ENCODE data around the gene TMEM134. TPM values are rescaled to one million over a fixed set of nuclear protein-coding genes. Genes with fewer than 3 reads are reported as not detected.
"Not testable (repeated sequence)": the region's sequence is repeated elsewhere in the genome, so short reads cannot be mapped to it uniquely, and the experiment has no call there.

TMEM134 gene, protein sequence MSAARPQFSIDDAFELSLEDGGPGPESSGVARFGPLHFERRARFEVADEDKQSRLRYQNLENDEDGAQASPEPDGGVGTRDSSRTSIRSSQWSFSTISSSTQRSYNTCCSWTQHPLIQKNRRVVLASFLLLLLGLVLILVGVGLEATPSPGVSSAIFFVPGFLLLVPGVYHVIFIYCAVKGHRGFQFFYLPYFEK
- total RNA-seq (100 to 1,000 TPM; 126 to 149 TPM), polyA plus RNA-seq (ENCODE audit: insufficient read depth, low read depth, low replicate concordance) (97.5 TPM)
- long read RNA-seq, donor 1, transcript TMEM134-201 (7 exons, 3,534 nt), result major isoform, 27 of 46 reads
- long read RNA-seq, donor 1, partial matches to known transcripts, result 0 of 46 reads
- long read RNA-seq, donor 1, other reads (novel, unspliced or antisense), result 11 of 46 reads
- long read RNA-seq, donor 2, transcript TMEM134-201 (7 exons, 3,534 nt), result major isoform, 13 of 20 reads
- long read RNA-seq, donor 2, transcript TMEM134-205 (3 exons, 565 nt), result minor isoform, 5 of 20 reads
- long read RNA-seq, donor 2, partial matches to known transcripts, result 0 of 20 reads
- long read RNA-seq, donor 2, other reads (novel, unspliced or antisense), result 0 of 20 reads

- Histone ChIP-seq H3K4me1 (peaks cover 12% of the 10 kb centered on the region), H3K4me3 (peak within 1 kb of the TSS; percentile 77 to 90), H3K9me3 (no peaks in the 10 kb centered on the region), H3K27ac (peak within 1 kb of the TSS; percentile 86 to 91), H3K36me3 (ENCODE audit: low read depth, missing control alignments) (no peaks in the 10 kb centered on the region), H3K27me3 (no peaks in the 10 kb centered on the region)
- peak; percentile 94 for DNase-seq
- WGBS, 2 donors, result 1% methylated on average over 48 of the region's 76 CpGs; no CpG with 5 or more reads in 1 of the 2 donors
- TF ChIP-seq POLR2A (IDR thresholded peaks at IDR 0.05) (no peak), CTCF (IDR thresholded peaks at IDR 0.05) (peak in 2 of 3 experiments; percentile 27 to 38)
- intact Hi-C loops (cut with DNase I; ENCODE audit: low total_unique reads), result no loop called here
Measured at GRCh38 chr11:67468759-67469507, at the start of gene TMEM134. TMEM134 (minus strand) TSS chr11:67469251; CDS start chr11:67469192, 59 bp downstream.

GRCh38 chr11:67517784-67518552 lies 48.9 kb upstream of the TMEM134 start:
- 76 to 81% methylated on average over 7 to 10 of the region's 10 CpGs for WGBS, 2 donors
- Histone ChIP-seq H3K27me3 (no peaks in the 10 kb centered on the region), H3K4me3 (no peak overlapping the region), H3K4me1 (no peaks in the 10 kb centered on the region), H3K9me3 (no peaks in the 10 kb centered on the region), H3K36me3 (ENCODE audit: low read depth, missing control alignments) (no peaks in the 10 kb centered on the region), H3K27ac (no peak overlapping the region)
- TF ChIP-seq POLR2A (IDR thresholded peaks at IDR 0.05), result no peak
- no peak for TF ChIP-seq CTCF (IDR thresholded peaks at IDR 0.05)
- no peak for DNase-seq
- intact Hi-C loops (cut with DNase I; ENCODE audit: low total_unique reads), result no loop called here

- intact Hi-C loops (cut with DNase I; ENCODE audit: low total_unique reads), result no loop called here
- Histone ChIP-seq H3K4me1 (no peaks in the 10 kb centered on the region), H3K27ac (no peak overlapping the region), H3K4me3 (no peak overlapping the region), H3K27me3 (no peaks in the 10 kb centered on the region), H3K9me3 (no peaks in the 10 kb centered on the region), H3K36me3 (ENCODE audit: low read depth, missing control alignments) (no peaks in the 10 kb centered on the region)
- TF ChIP-seq POLR2A (IDR thresholded peaks at IDR 0.05) (no peak), CTCF (IDR thresholded peaks at IDR 0.05) (no peak)
- WGBS, 2 donors, result 94% methylated on average over 9 of the region's 9 CpGs; no CpG with 5 or more reads in 1 of the 2 donors
- DNase-seq, result no peak
Measured at GRCh38 chr11:67516806-67517205, 47.8 kb upstream of the TMEM134 start.

DNA sequence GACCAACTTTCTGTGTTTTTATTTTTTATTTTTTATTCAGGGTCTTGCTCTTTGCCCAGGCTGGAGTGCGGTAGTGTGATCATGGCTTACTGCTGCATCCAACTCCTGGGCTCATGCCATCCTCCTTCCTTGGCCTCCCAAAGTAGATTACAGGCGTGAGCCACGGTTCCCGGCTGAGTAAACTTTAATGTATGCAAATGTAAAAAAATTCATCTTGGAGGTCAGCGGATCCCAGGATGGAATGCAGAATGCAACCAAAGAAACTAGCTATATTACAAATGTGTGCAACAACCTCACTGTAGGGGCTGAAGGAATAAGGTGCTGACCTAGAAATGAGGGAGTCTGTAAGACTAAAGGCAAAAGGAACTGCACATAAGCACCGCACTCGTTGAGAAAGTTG lies 45.1 kb upstream of the TMEM134 start:
- intact Hi-C loops (cut with DNase I; ENCODE audit: low total_unique reads), result no loop called here
- DNase-seq, result no peak

DNA sequence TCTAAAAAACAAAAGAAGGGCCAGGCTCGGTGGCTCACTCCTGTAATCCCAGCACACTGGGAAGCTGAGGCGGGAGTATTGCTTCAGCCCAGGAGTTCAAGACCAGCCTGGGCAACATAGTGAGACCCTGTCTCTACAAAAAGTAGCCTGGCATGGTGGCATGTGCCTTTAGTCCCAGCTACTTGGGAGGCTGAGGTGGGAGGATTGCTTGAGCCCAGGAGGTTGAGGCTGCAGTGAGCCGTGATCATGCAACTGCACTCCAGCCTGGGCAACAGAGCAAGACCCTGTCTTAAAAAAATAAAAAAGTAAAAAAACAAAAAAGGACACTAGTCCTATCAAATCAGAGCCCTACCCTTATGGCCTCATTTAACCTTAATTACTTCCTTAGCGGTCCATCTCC lies 42.5 kb upstream of the TMEM134 start:
- H3K27ac ChIP-seq; H3K27me3 ChIP-seq; H3K36me3 ChIP-seq (ENCODE audit: low read depth, missing control alignments); H3K9me3 ChIP-seq; DNase-seq; H3K4me1 ChIP-seq; H3K4me3 ChIP-seq; intact Hi-C loops (cut with DNase I; ENCODE audit: low total_unique reads): not testable (repeated sequence)
- WGBS, 2 donors, result 91 to 95% methylated on average over 3 to 4 of the region's 4 CpGs

More for the DNA sequence above, 45.1 kb upstream of the TMEM134 start:
- H3K4me1 ChIP-seq, result no peaks in the 10 kb centered on the region
- no peak overlapping the region for H3K4me3 ChIP-seq
- no peaks in the 10 kb centered on the region for H3K9me3 ChIP-seq
- 67 to 69% methylated on average over 7 of the region's 7 CpGs for WGBS, 2 donors
- no peak overlapping the region for H3K27ac ChIP-seq
- no peak for TF ChIP-seq CTCF (IDR thresholded peaks at IDR 0.05)
- no peak for TF ChIP-seq POLR2A (IDR thresholded peaks at IDR 0.05)
- H3K36me3 ChIP-seq (ENCODE audit: low read depth, missing control alignments), result no peaks in the 10 kb centered on the region
- no peaks in the 10 kb centered on the region for H3K27me3 ChIP-seq
